ENCODE data around the gene C3orf52. TPM values are rescaled to one million over a fixed set of nuclear protein-coding genes. Genes with fewer than 3 reads are reported as not detected.

Gene C3orf52
- total RNA-seq, 2 donors from 2014 or later = 8.6 to 11.0 TPM

DNA sequence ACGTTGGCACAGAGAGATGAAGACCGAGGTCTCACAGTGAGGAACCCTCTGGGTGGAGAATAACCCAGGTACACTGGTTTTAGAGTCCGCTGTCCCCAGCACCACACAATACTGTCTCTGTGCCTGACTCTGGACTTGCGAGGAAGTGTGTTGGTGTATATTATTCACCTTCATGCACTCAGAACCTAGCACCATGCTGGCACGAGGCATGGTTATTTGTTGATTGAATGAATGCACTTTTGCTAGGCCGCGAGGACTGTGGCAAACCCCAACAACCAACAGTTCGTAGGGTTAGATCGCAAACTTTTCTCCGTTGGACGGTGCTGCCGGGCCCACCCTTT, 484 bp upstream of the C3orf52 start:
- Histone ChIP-seq H3K4me3 (peak overlapping the region; percentile 29 to 47), H3K27ac (peak overlapping the region; percentile 54 to 71), H3K36me3 (no peaks in the 10 kb centered on the region), H3K9me3 (no peaks in the 10 kb centered on the region), H3K4me1 (replicated peaks) (no peaks in the 10 kb centered on the region), H3K27me3 (replicated peaks; ENCODE audit: insufficient read depth) (no peaks in the 10 kb centered on the region)
- 36% methylated on average over 12 of the region's 12 CpGs for WGBS
- intact Hi-C loops (cut with DNase I) = no loop called here
- TF ChIP-seq POLR2AphosphoS5 (IDR thresholded peaks at IDR 0.05) (no peak), POLR2A (IDR thresholded peaks at IDR 0.05) (no peak)
- TF ChIP-seq, protein P1, sequence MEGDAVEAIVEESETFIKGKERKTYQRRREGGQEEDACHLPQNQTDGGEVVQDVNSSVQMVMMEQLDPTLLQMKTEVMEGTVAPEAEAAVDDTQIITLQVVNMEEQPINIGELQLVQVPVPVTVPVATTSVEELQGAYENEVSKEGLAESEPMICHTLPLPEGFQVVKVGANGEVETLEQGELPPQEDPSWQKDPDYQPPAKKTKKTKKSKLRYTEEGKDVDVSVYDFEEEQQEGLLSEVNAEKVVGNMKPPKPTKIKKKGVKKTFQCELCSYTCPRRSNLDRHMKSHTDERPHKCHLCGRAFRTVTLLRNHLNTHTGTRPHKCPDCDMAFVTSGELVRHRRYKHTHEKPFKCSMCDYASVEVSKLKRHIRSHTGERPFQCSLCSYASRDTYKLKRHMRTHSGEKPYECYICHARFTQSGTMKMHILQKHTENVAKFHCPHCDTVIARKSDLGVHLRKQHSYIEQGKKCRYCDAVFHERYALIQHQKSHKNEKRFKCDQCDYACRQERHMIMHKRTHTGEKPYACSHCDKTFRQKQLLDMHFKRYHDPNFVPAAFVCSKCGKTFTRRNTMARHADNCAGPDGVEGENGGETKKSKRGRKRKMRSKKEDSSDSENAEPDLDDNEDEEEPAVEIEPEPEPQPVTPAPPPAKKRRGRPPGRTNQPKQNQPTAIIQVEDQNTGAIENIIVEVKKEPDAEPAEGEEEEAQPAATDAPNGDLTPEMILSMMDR (IDR thresholded peaks at IDR 0.05) = no peak
- DNase-seq (ENCODE audit: low spot score) = no peak

DNA sequence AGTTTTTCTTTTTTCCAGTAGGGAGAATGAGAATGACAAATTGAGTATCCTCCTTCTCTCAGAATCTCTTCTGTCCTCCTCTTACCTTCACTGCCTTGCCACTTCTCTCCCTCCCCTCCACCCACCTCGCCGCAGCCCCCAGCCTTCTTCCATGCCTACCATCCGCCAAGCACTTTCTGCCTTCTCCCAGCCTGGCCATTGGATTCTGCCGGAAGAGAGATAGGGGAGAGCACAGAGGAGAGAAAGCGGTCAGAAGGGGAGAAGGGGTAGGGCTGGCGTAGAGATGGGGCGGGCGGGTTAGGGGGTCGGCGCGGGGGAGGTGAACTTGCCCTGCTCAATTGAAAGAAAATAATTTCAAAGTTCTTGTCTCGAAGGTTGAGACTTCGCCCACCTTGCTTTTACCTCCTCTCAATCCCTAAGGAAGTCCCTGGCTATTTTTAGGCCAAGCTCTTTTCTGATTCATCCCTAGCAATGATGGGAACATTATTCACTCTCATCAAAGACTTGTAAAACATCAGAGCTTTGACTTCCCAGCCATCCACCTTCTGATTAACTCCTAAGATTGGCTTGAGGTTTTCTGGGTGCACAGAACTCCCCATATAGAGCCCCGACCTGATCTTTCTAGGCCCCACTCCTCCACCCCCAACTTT, 811 bp downstream of the C3orf52 start:
- Histone ChIP-seq H3K27me3 (replicated peaks; ENCODE audit: insufficient read depth) (no peaks in the 10 kb centered on the region), H3K4me3 (peak overlapping the region; percentile 29 to 47), H3K9me3 (no peaks in the 10 kb centered on the region), H3K36me3 (no peaks in the 10 kb centered on the region), H3K4me1 (replicated peaks) (no peaks in the 10 kb centered on the region), H3K27ac (peak overlapping the region; percentile 54 to 71)
- no peak for DNase-seq (ENCODE audit: low spot score)
- TF ChIP-seq POLR2AphosphoS5 (IDR thresholded peaks at IDR 0.05) (no peak), POLR2A (IDR thresholded peaks at IDR 0.05) (no peak)
- TF ChIP-seq, protein P1 (IDR thresholded peaks at IDR 0.05) = no peak
- 57% methylated on average over 14 of the region's 14 CpGs for WGBS
- intact Hi-C loops (cut with DNase I) = no loop called here

DNA sequence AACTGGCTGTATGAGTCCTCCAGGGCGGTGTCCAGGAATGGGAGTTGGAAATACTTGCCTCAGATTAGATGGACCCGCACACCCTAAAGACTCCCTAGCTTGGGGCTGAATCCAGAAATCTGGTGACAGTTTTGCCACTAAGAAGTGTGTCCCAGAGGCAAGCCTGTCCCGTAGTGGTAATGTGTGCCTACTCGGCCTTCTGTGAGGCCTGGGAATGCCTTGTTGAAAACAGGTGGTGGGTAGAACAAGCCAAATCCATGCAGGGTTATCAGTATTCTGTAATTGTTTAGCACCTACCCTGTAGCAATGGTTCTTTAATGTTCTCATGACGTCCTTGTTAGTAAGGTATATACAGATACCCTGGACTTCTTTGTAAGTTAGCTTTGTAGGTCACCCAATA, 1.6 kb downstream of the C3orf52 start:
- no peak overlapping the region for H3K27ac ChIP-seq
- no peaks in the 10 kb centered on the region for H3K4me1 ChIP-seq (replicated peaks)
- H3K27me3 ChIP-seq (replicated peaks; ENCODE audit: insufficient read depth) = no peaks in the 10 kb centered on the region
- TF ChIP-seq POLR2A (IDR thresholded peaks at IDR 0.05) (no peak), POLR2AphosphoS5 (IDR thresholded peaks at IDR 0.05) (no peak)
- TF ChIP-seq, protein P1 (IDR thresholded peaks at IDR 0.05) = no peak
- intact Hi-C loops (cut with DNase I) = no loop called here
- no peak overlapping the region for H3K4me3 ChIP-seq
- 89% methylated on average over 5 of the region's 5 CpGs for WGBS
- no peaks in the 10 kb centered on the region for H3K36me3 ChIP-seq
- no peaks in the 10 kb centered on the region for H3K9me3 ChIP-seq
- DNase-seq (ENCODE audit: low spot score) = no peak

DNA sequence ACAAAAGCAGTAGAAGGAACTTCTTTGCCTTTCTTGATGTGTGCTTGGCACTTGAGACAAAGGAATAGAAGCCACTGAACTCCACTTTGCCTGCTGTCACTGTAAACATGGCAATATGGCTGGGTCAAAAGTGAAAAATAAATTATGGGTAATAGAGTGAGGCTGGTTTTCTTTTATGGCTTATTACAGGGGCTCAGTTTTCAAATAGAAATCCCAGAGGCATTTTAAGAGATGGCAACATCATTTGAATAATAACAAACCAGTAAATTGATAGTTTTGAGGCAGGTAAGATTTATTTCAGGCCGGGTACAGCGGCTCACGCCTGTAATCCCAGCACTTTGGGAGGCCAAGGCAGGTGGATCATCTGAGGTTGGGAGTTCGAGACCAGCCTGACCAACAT, 2.8 kb downstream of the C3orf52 start:
- no peaks in the 10 kb centered on the region for H3K9me3 ChIP-seq
- H3K4me3 ChIP-seq = no peak overlapping the region
- H3K4me1 ChIP-seq (replicated peaks) = no peaks in the 10 kb centered on the region
- H3K27me3 ChIP-seq (replicated peaks; ENCODE audit: insufficient read depth) = no peaks in the 10 kb centered on the region
- H3K27ac ChIP-seq = no peak overlapping the region
- WGBS = 66% methylated on average over 4 of the region's 4 CpGs
- TF ChIP-seq POLR2AphosphoS5 (IDR thresholded peaks at IDR 0.05) = no peak
- TF ChIP-seq POLR2A (IDR thresholded peaks at IDR 0.05) = no peak
- TF ChIP-seq, protein P1 (IDR thresholded peaks at IDR 0.05) = no peak
- intact Hi-C loops (cut with DNase I) = no loop called here
- no peaks in the 10 kb centered on the region for H3K36me3 ChIP-seq
- DNase-seq (ENCODE audit: low spot score) = no peak

Measured in prostate gland (tissue), 2 donors.